Mucosa of gallbladder (tissue), 1 donor: Measurements from ENCODE around the gene MGST2. TPM values are rescaled to one million over a fixed set of nuclear protein-coding genes. Genes with fewer than 3 reads are reported as not detected.
A peak's percentile ranks its signal among the peaks of the same experiment; 100 is the strongest.

Experiments
- DNase-seq: peaks from one replicate; pipeline ENCODE4 v3.0.0-alpha.2; 2020; ENCODE audit warnings: low spot score
- total RNA-seq: library from RNA; stranded (reverse); gene quantifications from one replicate; pipeline ENCODE4 v1.2.1, GENCODE V29; 2021
- donor health status: DM: no; HTN: no; CAD: no.

MGST2 gene
- total RNA-seq, 1 donor from 2014 or later: 194 TPM

- no peak for DNase-seq
Observed at GRCh38 chr4:139704915-139705485, 39.4 kb downstream of the MGST2 start.

GRCh38 chr4:139709660-139710059 lies 44.0 kb downstream of the MGST2 start:
- DNase-seq: no peak

- DNase-seq: no peak
Observed at GRCh38 chr4:139710073-139710472, 44.5 kb downstream of the MGST2 start.

- no peak for DNase-seq
Observed at GRCh38 chr4:139711461-139711860, 45.8 kb downstream of the MGST2 start.

- DNase-seq: no peak
Observed at GRCh38 chr4:139712882-139713281, 47.3 kb downstream of the MGST2 start.

- DNase-seq: no peak
Observed at GRCh38 chr4:139715746-139716391, 50.2 kb downstream of the MGST2 start.

GRCh38 chr4:139718358-139718757 lies 52.7 kb downstream of the MGST2 start:
- DNase-seq: no peak

GRCh38 chr4:139718833-139719232 lies 53.2 kb downstream of the MGST2 start:
- DNase-seq: no peak

- DNase-seq: no peak
Observed at GRCh38 chr4:139719381-139720101, 53.9 kb downstream of the MGST2 start.

GRCh38 chr4:139720806-139721205 lies 55.2 kb downstream of the MGST2 start:
- no peak for DNase-seq

GRCh38 chr4:139721789-139722188 lies 56.2 kb downstream of the MGST2 start:
- DNase-seq: no peak

- DNase-seq: no peak
Observed at GRCh38 chr4:139725236-139725635, 59.6 kb downstream of the MGST2 start.

GRCh38 chr4:139726615-139727014 lies 61.0 kb downstream of the MGST2 start:
- no peak for DNase-seq

- no peak for DNase-seq
Observed at GRCh38 chr4:139728146-139728545, 62.5 kb downstream of the MGST2 start.

- DNase-seq: no peak
Observed at GRCh38 chr4:139728840-139729239, 63.2 kb downstream of the MGST2 start.

GRCh38 chr4:139732991-139733570 lies 67.5 kb downstream of the MGST2 start:
- no peak for DNase-seq

GRCh38 chr4:139734201-139734874 lies 68.7 kb downstream of the MGST2 start:
- peak; percentile 3 for DNase-seq

GRCh38 chr4:139734875-139735380 lies 69.3 kb downstream of the MGST2 start:
- DNase-seq: peak; percentile 82

- no peak for DNase-seq
Observed at GRCh38 chr4:139735381-139736273, 70.0 kb downstream of the MGST2 start.

GRCh38 chr4:139736274-139736660 lies 70.6 kb downstream of the MGST2 start:
- no peak for DNase-seq

GRCh38 chr4:139736661-139737060 lies 71.0 kb downstream of the MGST2 start:
- no peak for DNase-seq
